ENCODE data around the gene TSPAN16. TPM values are rescaled to one million over a fixed set of nuclear protein-coding genes. Genes with fewer than 3 reads are reported as not detected.

Gene TSPAN16
- total RNA-seq, 3 donors from 2014 or later (not counting 1 experiment from before 2014, with no cell fraction given): not detected

GRCh38 chr19:11281356-11282049, 14.5 kb upstream of the TSPAN16 start:
- Histone ChIP-seq H3K9me3 (ENCODE audit: control insufficient read depth, insufficient read depth, low read length) (peaks cover 28% of the 10 kb centered on the region), H3K36me3 (ENCODE audit: control insufficient read depth, insufficient read depth, low read length) (no peaks in the 10 kb centered on the region), H3K27me3 (ENCODE audit: control insufficient read depth, insufficient read depth, low read length) (peaks cover 34% of the 10 kb centered on the region), H3K4me1 (ENCODE audit: control insufficient read depth, insufficient read depth, low read length) (peaks cover 25% of the 10 kb centered on the region), H3K4me3 (ENCODE audit: low read length) (no peak overlapping the region), H3K27ac (ENCODE audit: low read length) (no peak overlapping the region)
- intact Hi-C loops (cut with micrococcal nuclease): no loop called here
- WGBS (ENCODE audit: insufficient coverage): 89% methylated on average over 11 of the region's 11 CpGs
- no peaks in the 10 kb centered on the region for H3K36me3 Mint-ChIP-seq
- H3K27ac Mint-ChIP-seq: no peak overlapping the region
- no peak overlapping the region for H3K4me3 Mint-ChIP-seq
- H3K4me1 Mint-ChIP-seq: peaks cover 9% of the 10 kb centered on the region in 2 donors
- ATAC-seq: no peak
- peaks cover 0 to 21% of the 10 kb centered on the region in 2 donors for H3K27me3 Mint-ChIP-seq (ENCODE audit: low read depth in 2 of 2)
- DNase-seq: no peak
- peaks cover 0 to 2% of the 10 kb centered on the region in 2 donors for H3K9me3 Mint-ChIP-seq
- TF ChIP-seq, protein P1, sequence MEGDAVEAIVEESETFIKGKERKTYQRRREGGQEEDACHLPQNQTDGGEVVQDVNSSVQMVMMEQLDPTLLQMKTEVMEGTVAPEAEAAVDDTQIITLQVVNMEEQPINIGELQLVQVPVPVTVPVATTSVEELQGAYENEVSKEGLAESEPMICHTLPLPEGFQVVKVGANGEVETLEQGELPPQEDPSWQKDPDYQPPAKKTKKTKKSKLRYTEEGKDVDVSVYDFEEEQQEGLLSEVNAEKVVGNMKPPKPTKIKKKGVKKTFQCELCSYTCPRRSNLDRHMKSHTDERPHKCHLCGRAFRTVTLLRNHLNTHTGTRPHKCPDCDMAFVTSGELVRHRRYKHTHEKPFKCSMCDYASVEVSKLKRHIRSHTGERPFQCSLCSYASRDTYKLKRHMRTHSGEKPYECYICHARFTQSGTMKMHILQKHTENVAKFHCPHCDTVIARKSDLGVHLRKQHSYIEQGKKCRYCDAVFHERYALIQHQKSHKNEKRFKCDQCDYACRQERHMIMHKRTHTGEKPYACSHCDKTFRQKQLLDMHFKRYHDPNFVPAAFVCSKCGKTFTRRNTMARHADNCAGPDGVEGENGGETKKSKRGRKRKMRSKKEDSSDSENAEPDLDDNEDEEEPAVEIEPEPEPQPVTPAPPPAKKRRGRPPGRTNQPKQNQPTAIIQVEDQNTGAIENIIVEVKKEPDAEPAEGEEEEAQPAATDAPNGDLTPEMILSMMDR (IDR thresholded peaks at IDR 0.05): no peak

DNA sequence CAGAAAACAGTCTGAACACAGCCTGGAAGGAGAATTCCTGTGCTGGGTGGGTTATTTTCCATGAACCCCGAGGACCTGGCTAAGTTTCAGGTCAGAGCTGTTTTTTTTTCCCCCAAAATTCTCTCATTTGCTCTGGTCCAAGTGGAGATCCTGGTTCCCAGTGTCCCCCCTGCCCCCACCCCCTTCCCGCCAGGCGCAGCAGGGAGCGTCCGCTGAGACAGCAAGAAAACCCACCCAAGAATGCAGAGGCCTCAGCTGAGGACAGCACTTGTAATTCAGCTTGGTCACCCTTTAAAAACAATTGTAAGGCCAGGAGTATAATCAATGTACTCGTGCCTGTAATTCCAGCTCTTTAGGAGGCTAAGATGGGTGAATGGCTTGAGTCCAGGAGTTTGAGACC, 11.4 kb upstream of the TSPAN16 start:
- H3K27me3 ChIP-seq (ENCODE audit: control insufficient read depth, insufficient read depth, low read length): peaks cover 24% of the 10 kb centered on the region
- no peak for DNase-seq
- intact Hi-C loops (cut with micrococcal nuclease): no loop called here
- Mint-ChIP-seq H3K27ac (no peak overlapping the region), H3K27me3 (ENCODE audit: low read depth in 2 of 2) (peaks cover 13 to 20% of the 10 kb centered on the region in 2 donors), H3K4me1 (peaks cover 4 to 5% of the 10 kb centered on the region in 2 donors), H3K4me3 (no peak overlapping the region), H3K36me3 (no peaks in the 10 kb centered on the region), H3K9me3 (peaks cover 0 to 2% of the 10 kb centered on the region in 2 donors)
- 93% methylated on average over 6 of the region's 6 CpGs for WGBS (ENCODE audit: insufficient coverage)
- no peak for ATAC-seq
- peaks cover 18% of the 10 kb centered on the region for H3K9me3 ChIP-seq (ENCODE audit: control insufficient read depth, insufficient read depth, low read length)
- H3K36me3 ChIP-seq (ENCODE audit: control insufficient read depth, insufficient read depth, low read length): no peaks in the 10 kb centered on the region
- H3K27ac ChIP-seq (ENCODE audit: low read length): no peak overlapping the region
- H3K4me1 ChIP-seq (ENCODE audit: control insufficient read depth, insufficient read depth, low read length): peaks cover 13% of the 10 kb centered on the region
- no peak overlapping the region for H3K4me3 ChIP-seq (ENCODE audit: low read length)
- TF ChIP-seq, protein P1 (IDR thresholded peaks at IDR 0.05): no peak

DNA sequence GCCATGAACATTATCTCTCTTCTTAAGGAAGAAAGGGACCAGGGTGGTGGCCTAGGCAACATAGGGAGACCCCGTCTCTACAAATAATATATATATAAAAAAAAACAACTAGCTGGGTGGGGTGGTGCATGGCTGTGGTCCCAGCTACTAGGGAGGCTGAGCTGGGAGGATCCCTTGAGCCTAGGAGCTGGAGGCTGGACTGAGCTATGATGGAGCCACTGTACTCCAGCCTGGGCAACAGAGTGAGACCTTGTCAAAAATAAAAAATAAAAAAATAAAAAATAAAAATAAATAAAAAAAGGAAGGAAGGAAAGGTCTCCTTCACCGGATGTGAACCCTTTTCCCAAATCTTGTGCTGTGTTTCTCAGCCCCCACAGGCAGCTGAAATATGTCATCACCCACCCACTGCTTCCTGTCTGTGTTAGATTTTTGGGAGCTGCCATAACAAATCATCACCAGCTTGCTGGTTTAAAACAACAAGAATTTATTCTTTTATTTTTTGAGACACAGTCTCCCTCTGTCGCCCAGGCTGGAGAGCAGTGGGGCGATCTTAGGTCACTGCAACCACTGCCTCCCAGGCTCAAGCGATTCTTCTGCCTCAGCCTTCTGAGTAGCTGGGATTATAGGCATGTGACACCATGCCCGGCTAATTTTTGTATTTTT, 9.5 kb upstream of the TSPAN16 start:
- TF ChIP-seq, protein P1 (IDR thresholded peaks at IDR 0.05): no peak
- no peaks in the 10 kb centered on the region for H3K4me1 ChIP-seq (ENCODE audit: control insufficient read depth, insufficient read depth, low read length)
- intact Hi-C loops (cut with micrococcal nuclease): no loop called here
- H3K9me3 Mint-ChIP-seq: no peaks in the 10 kb centered on the region
- peaks cover 13 to 19% of the 10 kb centered on the region in 2 donors for H3K27me3 Mint-ChIP-seq (ENCODE audit: low read depth in 2 of 2)
- no peak overlapping the region for H3K4me3 ChIP-seq (ENCODE audit: low read length)
- ATAC-seq (no peak), DNase-seq (no peak)
- H3K27ac Mint-ChIP-seq: no peak overlapping the region
- H3K36me3 ChIP-seq (ENCODE audit: control insufficient read depth, insufficient read depth, low read length): no peaks in the 10 kb centered on the region
- no peak overlapping the region for H3K27ac ChIP-seq (ENCODE audit: low read length)
- peaks cover 2% of the 10 kb centered on the region for H3K9me3 ChIP-seq (ENCODE audit: control insufficient read depth, insufficient read depth, low read length)
- H3K4me1 Mint-ChIP-seq: no peaks in the 10 kb centered on the region
- H3K4me3 Mint-ChIP-seq: no peak overlapping the region
- H3K27me3 ChIP-seq (ENCODE audit: control insufficient read depth, insufficient read depth, low read length): peaks cover 21% of the 10 kb centered on the region
- no peaks in the 10 kb centered on the region for H3K36me3 Mint-ChIP-seq
- 53% methylated on average over 4 of the region's 6 CpGs for WGBS (ENCODE audit: insufficient coverage)

Data from natural killer cell (primary cell).